Activated CD8-positive, alpha-beta memory T cell treated with anti-CD3 and anti-CD28 coated beads, Interleukin-2, amount 50 U/mL, for 48 hours (primary cell): ENCODE data around the gene CDK19.
"Not testable (repeated sequence)": the region's sequence is repeated elsewhere in the genome, so short reads cannot be mapped to it uniquely, and the experiment has no call there.

Experiments
- DNase-seq: peaks from one replicate; pipeline ENCODE4 v3.0.0-alpha.2; 2020

The CDK19 gene

GRCh38 chr6:110755411-110755834, 59.8 kb downstream of the CDK19 start:
- no peak for DNase-seq

- not testable (repeated sequence) for DNase-seq
Measured at GRCh38 chr6:110753936-110754668, 61.2 kb downstream of the CDK19 start.

GRCh38 chr6:110748453-110748852, 66.8 kb downstream of the CDK19 start:
- no peak for DNase-seq

- DNase-seq, result no peak
Measured at GRCh38 chr6:110746680-110747079, 68.6 kb downstream of the CDK19 start.

- DNase-seq, result no peak
Measured at GRCh38 chr6:110744991-110745390, 70.3 kb downstream of the CDK19 start.

- DNase-seq, result not testable (repeated sequence)
Measured at GRCh38 chr6:110742552-110742951, 72.7 kb downstream of the CDK19 start.

GRCh38 chr6:110741517-110741916, 73.8 kb downstream of the CDK19 start:
- no peak for DNase-seq

GRCh38 chr6:110738899-110739365, 76.3 kb downstream of the CDK19 start:
- no peak for DNase-seq

GRCh38 chr6:110735666-110736065, 79.6 kb downstream of the CDK19 start:
- DNase-seq, result no peak

- DNase-seq, result no peak
Measured at GRCh38 chr6:110731898-110732297, 83.4 kb downstream of the CDK19 start.

- DNase-seq, result no peak
Measured at GRCh38 chr6:110731196-110731595, 84.1 kb downstream of the CDK19 start.

- DNase-seq, result no peak
Measured at GRCh38 chr6:110728501-110728900, 86.8 kb downstream of the CDK19 start.

GRCh38 chr6:110723017-110723416, 92.3 kb downstream of the CDK19 start:
- no peak for DNase-seq

- DNase-seq, result no peak
Measured at GRCh38 chr6:110720066-110720465, 95.2 kb downstream of the CDK19 start.

GRCh38 chr6:110719601-110720000, 95.7 kb downstream of the CDK19 start:
- DNase-seq, result not testable (repeated sequence)

- DNase-seq, result no peak
Measured at GRCh38 chr6:110714143-110714542, 101.1 kb downstream of the CDK19 start.

GRCh38 chr6:110712238-110712637, 103.0 kb downstream of the CDK19 start:
- no peak for DNase-seq

GRCh38 chr6:110710115-110710514, 105.2 kb downstream of the CDK19 start:
- DNase-seq, result no peak

- no peak for DNase-seq
Measured at GRCh38 chr6:110708295-110708950, 106.8 kb downstream of the CDK19 start.

GRCh38 chr6:110705543-110705942, 109.7 kb downstream of the CDK19 start:
- DNase-seq, result no peak

GRCh38 chr6:110703906-110704594, 111.2 kb downstream of the CDK19 start:
- DNase-seq, result no peak

- no peak for DNase-seq
Measured at GRCh38 chr6:110703010-110703905, 112.0 kb downstream of the CDK19 start.

- DNase-seq, result no peak
Measured at GRCh38 chr6:110699780-110700179, 115.5 kb downstream of the CDK19 start.
